HG02571 (cell line): ENCODE measurements around the gene IL6ST.
"Not testable (repeated sequence)": the region's sequence is repeated elsewhere in the genome, so short reads cannot be mapped to it uniquely, and the experiment has no call there.

Experiments used
- ATAC-seq: cut with Tn5 transposase; IDR thresholded peaks from one replicate; pipeline ENCODE4 v1.9.1; 2021; ENCODE audit warnings: mild to moderate bottlenecking, moderate library complexity; ENCODE audit not compliant: unreplicated experiment

The IL6ST gene

GRCh38 chr5:55994495-55994997 lies at the start of gene IL6ST:
Gene IL6ST (minus strand): TSS chr5:55994963. CDS start chr5:55976278, 18,685 bp downstream.
- ATAC-seq, result peak; percentile 33

- ATAC-seq, result no peak
Observed at GRCh38 chr5:56039985-56040384, 45.2 kb upstream of the IL6ST start.

GRCh38 chr5:56038206-56038605 lies 43.4 kb upstream of the IL6ST start:
- ATAC-seq, result not testable (repeated sequence)

- ATAC-seq, result no peak
Observed at GRCh38 chr5:56037531-56038010, 42.8 kb upstream of the IL6ST start.

- not testable (repeated sequence) for ATAC-seq
Observed at GRCh38 chr5:56035394-56035793, 40.6 kb upstream of the IL6ST start.

- not testable (repeated sequence) for ATAC-seq
Observed at GRCh38 chr5:56029871-56030630, 35.3 kb upstream of the IL6ST start.

GRCh38 chr5:56029457-56029856 lies 34.7 kb upstream of the IL6ST start:
- no peak for ATAC-seq

GRCh38 chr5:56028708-56029107 lies 33.9 kb upstream of the IL6ST start:
- no peak for ATAC-seq

- peak; percentile 58 for ATAC-seq
Observed at GRCh38 chr5:56026863-56027300, 32.1 kb upstream of the IL6ST start.

- ATAC-seq, result no peak
Observed at GRCh38 chr5:56025151-56025885, 30.6 kb upstream of the IL6ST start.

GRCh38 chr5:56024810-56025150 lies 30.0 kb upstream of the IL6ST start:
- ATAC-seq, result no peak

- no peak for ATAC-seq
Observed at GRCh38 chr5:56023296-56023695, 28.5 kb upstream of the IL6ST start.

GRCh38 chr5:56019306-56020272 lies 24.8 kb upstream of the IL6ST start:
- ATAC-seq, result no peak

GRCh38 chr5:56018832-56019231 lies 24.1 kb upstream of the IL6ST start:
- no peak for ATAC-seq

- ATAC-seq, result not testable (repeated sequence)
Observed at GRCh38 chr5:56014701-56015100, 19.9 kb upstream of the IL6ST start.

- not testable (repeated sequence) for ATAC-seq
Observed at GRCh38 chr5:56013939-56014338, 19.2 kb upstream of the IL6ST start.

- peak; percentile 56 for ATAC-seq
Observed at GRCh38 chr5:56012281-56012963, 17.7 kb upstream of the IL6ST start.

GRCh38 chr5:56011835-56012234 lies 17.1 kb upstream of the IL6ST start:
- peak; percentile 42 for ATAC-seq

GRCh38 chr5:56010431-56010830 lies 15.7 kb upstream of the IL6ST start:
- ATAC-seq, result no peak

GRCh38 chr5:56006600-56006999 lies 11.8 kb upstream of the IL6ST start:
- ATAC-seq, result no peak
